ENCODE data around the gene CYP2S1. TPM values are rescaled to one million over a fixed set of nuclear protein-coding genes. Genes with fewer than 3 reads are reported as not detected.

Gene CYP2S1
- total and polyA plus RNA-seq, 2 of the 4 experiments (the other 2 are of a cell fraction) = 0.54 to 2.1 TPM

DNA sequence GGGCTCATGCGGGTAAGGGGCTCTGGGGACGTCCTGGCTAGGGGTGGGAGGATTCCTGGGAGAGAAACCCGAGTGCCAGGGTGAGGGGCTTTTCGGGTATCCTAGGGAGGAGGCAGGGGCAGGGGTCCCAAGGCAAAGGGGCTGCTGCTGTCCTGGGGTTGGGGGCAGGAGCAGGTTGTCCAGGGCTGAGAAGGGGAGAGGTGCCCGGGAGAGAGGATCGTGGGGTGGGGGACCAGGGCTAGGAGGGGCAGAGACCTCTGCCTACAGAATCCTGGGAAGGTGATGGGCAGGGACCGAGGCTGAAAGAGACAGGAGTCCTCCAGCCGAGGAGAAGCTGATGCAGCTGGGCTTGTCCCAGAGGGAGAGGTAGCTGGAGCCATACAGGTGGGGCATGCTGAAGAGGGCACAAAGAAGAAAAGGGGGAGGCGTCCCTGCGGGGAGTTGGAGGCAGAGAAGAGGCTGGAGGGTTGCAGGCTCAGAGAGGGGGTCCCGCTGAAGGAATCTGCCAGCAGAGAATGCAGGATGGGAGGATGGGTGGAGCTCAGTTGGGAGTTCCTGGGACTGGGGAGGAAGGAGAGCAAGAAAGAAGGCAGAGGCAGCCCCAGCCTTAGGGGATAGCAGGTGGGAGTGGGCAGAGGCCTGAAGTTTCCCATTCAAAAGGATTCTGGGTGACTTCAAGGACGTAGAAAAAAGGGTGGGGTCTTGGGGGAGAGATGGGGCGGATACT, 574 bp downstream of the CYP2S1 start:
- Histone ChIP-seq H4K91ac (ENCODE audit: insufficient read depth, low read depth, low read length) (no peak overlapping the region), H2BK15ac (ENCODE audit: low read depth, low read length) (no peak overlapping the region), H3K56ac (ENCODE audit: extremely low read depth, insufficient read depth, low read length) (no peak overlapping the region), H3K27me3 (ENCODE audit: control insufficient read depth, insufficient read depth, low read length) (no peaks in the 10 kb centered on the region; the same call in 1 of the 2 replicates), H3K14ac (replicated peaks; ENCODE audit: low read depth, low read length) (no peak overlapping the region), H4K8ac (ENCODE audit: low read depth in 2 of 2, low read length in 2 of 2) (0 out of 4 replicates have a peak overlapping the region, but pooled peaks have one; percentile 31 to 44), H2BK5ac (ENCODE audit: low read depth, low read length, poor library complexity, severe bottlenecking) (no peak overlapping the region), H3K4me3 (ENCODE audit: insufficient read depth, low read depth, low read length) (peak overlapping the region; percentile 33), H3K18ac (ENCODE audit: low read depth, low read length) (no peak overlapping the region), H3K27ac (ENCODE audit: insufficient read depth, low read length) (no peak overlapping the region), H3K9me1 (ENCODE audit: insufficient read depth, low read length) (peaks cover 4% of the 10 kb centered on the region; the same call in 1 of the 2 replicates), H3K9ac (ENCODE audit: low read depth, low read length) (no peak overlapping the region), H2BK120ac (ENCODE audit: low read depth, low read length) (no peak overlapping the region), H3K4ac (ENCODE audit: low read depth, low read length) (peak overlapping the region; percentile 35), H2BK20ac (ENCODE audit: low read depth, low read length) (no peak overlapping the region), H3K4me1 (ENCODE audit: control insufficient read depth, insufficient read depth, low read length) (peaks cover 3% of the 10 kb centered on the region; the same call in 1 of the 2 replicates), H3K4me2 (ENCODE audit: low read depth, low read length) (peak overlapping the region; percentile 4; the same call in 1 of the 2 replicates), H2AK9ac (replicated peaks; ENCODE audit: low read depth, low read length, poor library complexity) (peak overlapping the region; percentile 73), H2AK5ac (ENCODE audit: low read depth, low read length) (peak overlapping the region; percentile 49; the same call in 1 of the 2 replicates), H3K23ac (ENCODE audit: low read depth, low read length) (no peak overlapping the region), H3K9me3 (ENCODE audit: control insufficient read depth, insufficient read depth, low read length) (no peaks in the 10 kb centered on the region), H4K5ac (ENCODE audit: low read depth, low read length) (no peak overlapping the region), H2AFZ (replicated peaks; ENCODE audit: low read length, poor library complexity) (peak overlapping the region; percentile 84), H3K36me3 (ENCODE audit: control insufficient read depth, insufficient read depth, low read length) (no peaks in the 10 kb centered on the region), H4K20me1 (ENCODE audit: insufficient read depth, low read length) (no peaks in the 10 kb centered on the region), H3K79me1 (ENCODE audit: low read depth in 1 of 2, low read length in 2 of 2) (no peaks in the 10 kb centered on the region; a peak in 1 of 4 replicates)
- ATAC-seq (ENCODE audit: low read depth) (no peak), DNase-seq (no peak)
- CTCF ChIA-PET = interaction anchor here (0.8 kb wide), 2 partner anchors 11 to 15 kb away, joined by 3 to 4 read pairs; no protein-coding TSS in a partner anchor
- in situ Hi-C loops (cut with MboI; ENCODE audit: low sequenced_read_pairs) = no loop called here
- dilution Hi-C loops (cut with HindIII; ENCODE audit: low sequenced_read_pairs, unreplicated experiment) = no loop called here
- POLR2A ChIA-PET (ENCODE audit: unreplicated experiment) = interaction anchor here (0.6 kb wide), 1 partner anchor 159 kb away, joined by 3 read pairs; no protein-coding TSS in a partner anchor
- WGBS, 2 experiments (ENCODE audit: extremely low coverage in 2 of 2, insufficient read length in 1 of 2) = 29% methylated on average over 7 of the region's 13 CpGs; no CpG with 5 or more reads in 1 of the 2 experiments
- intact Hi-C loops (cut with micrococcal nuclease) = no loop called here
- no TSS peak for BruUV-seq (replicated peaks)
- TF ChIP-seq POLR2A (IDR thresholded peaks at IDR 0.05; ENCODE audit: low read depth, low read length) = no peak
- TF ChIP-seq, protein P1, sequence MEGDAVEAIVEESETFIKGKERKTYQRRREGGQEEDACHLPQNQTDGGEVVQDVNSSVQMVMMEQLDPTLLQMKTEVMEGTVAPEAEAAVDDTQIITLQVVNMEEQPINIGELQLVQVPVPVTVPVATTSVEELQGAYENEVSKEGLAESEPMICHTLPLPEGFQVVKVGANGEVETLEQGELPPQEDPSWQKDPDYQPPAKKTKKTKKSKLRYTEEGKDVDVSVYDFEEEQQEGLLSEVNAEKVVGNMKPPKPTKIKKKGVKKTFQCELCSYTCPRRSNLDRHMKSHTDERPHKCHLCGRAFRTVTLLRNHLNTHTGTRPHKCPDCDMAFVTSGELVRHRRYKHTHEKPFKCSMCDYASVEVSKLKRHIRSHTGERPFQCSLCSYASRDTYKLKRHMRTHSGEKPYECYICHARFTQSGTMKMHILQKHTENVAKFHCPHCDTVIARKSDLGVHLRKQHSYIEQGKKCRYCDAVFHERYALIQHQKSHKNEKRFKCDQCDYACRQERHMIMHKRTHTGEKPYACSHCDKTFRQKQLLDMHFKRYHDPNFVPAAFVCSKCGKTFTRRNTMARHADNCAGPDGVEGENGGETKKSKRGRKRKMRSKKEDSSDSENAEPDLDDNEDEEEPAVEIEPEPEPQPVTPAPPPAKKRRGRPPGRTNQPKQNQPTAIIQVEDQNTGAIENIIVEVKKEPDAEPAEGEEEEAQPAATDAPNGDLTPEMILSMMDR (conservative IDR thresholded peaks at IDR 0.05; ENCODE audit: low read depth, low read length) = no peak
- TF ChIP-seq RAD21 (IDR thresholded peaks at IDR 0.05; ENCODE audit: low read length) = no peak
- TF ChIP-seq, protein P2, sequence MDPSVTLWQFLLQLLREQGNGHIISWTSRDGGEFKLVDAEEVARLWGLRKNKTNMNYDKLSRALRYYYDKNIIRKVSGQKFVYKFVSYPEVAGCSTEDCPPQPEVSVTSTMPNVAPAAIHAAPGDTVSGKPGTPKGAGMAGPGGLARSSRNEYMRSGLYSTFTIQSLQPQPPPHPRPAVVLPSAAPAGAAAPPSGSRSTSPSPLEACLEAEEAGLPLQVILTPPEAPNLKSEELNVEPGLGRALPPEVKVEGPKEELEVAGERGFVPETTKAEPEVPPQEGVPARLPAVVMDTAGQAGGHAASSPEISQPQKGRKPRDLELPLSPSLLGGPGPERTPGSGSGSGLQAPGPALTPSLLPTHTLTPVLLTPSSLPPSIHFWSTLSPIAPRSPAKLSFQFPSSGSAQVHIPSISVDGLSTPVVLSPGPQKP (IDR thresholded peaks at IDR 0.05; ENCODE audit: borderline replicate concordance, low read depth, low read length) = no peak
- TF ChIP-seq RFX5 (IDR thresholded peaks at IDR 0.05; ENCODE audit: low read depth, low read length) = no peak
- TF ChIP-seq SMC3 (IDR thresholded peaks at IDR 0.05; ENCODE audit: low read depth, low read length) = no peak
- TF ChIP-seq, protein P3, sequence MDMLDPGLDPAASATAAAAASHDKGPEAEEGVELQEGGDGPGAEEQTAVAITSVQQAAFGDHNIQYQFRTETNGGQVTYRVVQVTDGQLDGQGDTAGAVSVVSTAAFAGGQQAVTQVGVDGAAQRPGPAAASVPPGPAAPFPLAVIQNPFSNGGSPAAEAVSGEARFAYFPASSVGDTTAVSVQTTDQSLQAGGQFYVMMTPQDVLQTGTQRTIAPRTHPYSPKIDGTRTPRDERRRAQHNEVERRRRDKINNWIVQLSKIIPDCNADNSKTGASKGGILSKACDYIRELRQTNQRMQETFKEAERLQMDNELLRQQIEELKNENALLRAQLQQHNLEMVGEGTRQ (IDR thresholded peaks at IDR 0.05; ENCODE audit: low read depth, low read length) = no peak
- no peak for TF ChIP-seq BHLHE40 (IDR thresholded peaks at IDR 0.05; ENCODE audit: low read depth, low read length)
- no peak for TF ChIP-seq FOS (IDR thresholded peaks at IDR 0.05; ENCODE audit: low read depth, low read length)
- no peak for TF ChIP-seq CEBPB (IDR thresholded peaks at IDR 0.05; ENCODE audit: low read depth, low read length)
- no peak for TF ChIP-seq MAFK (IDR thresholded peaks at IDR 0.05; ENCODE audit: low read depth, low read length)
- TF ChIP-seq RCOR1 (IDR thresholded peaks at IDR 0.05; ENCODE audit: insufficient replicate concordance, low read length) = no peak
- TF ChIP-seq NFE2L2 (IDR thresholded peaks at IDR 0.05; ENCODE audit: low read depth, low read length) = no peak
- no peak for TF ChIP-seq MXI1 (IDR thresholded peaks at IDR 0.05; ENCODE audit: borderline replicate concordance, low read depth, low read length)
- no peak for TF ChIP-seq CHD1 (IDR thresholded peaks at IDR 0.05; ENCODE audit: low read depth, low read length)
